ENCODE data around the gene PARVA. TPM values are rescaled to one million over a fixed set of nuclear protein-coding genes. Genes with fewer than 3 reads are reported as not detected.
A peak's percentile ranks its signal among the peaks of the same experiment; 100 is the strongest.

PARVA gene
- total RNA-seq, 1 experiment from 2014 or later, result 18.1 TPM

- Histone ChIP-seq H3K27ac (ENCODE audit: insufficient read length, low read depth, low read length) (no peak overlapping the region), H3K4ac (ENCODE audit: low read depth, low read length) (no peak overlapping the region), H4K91ac (ENCODE audit: insufficient read length, low read depth, low read length) (no peak overlapping the region), H2BK20ac (ENCODE audit: low read depth, low read length, poor library complexity, severe bottlenecking) (no peak overlapping the region), H2BK12ac (ENCODE audit: insufficient read length, low read depth, low read length) (no peak overlapping the region), H3K4me1 (ENCODE audit: insufficient read depth, low read length) (no peaks in the 10 kb centered on the region), H2AFZ (ENCODE audit: low read length) (no peak overlapping the region), H3T11ph (ENCODE audit: low read length) (no peak overlapping the region), H3K56ac (ENCODE audit: insufficient read length, low read depth, low read length) (no peak overlapping the region), H3K9ac (ENCODE audit: extremely low read depth, insufficient read length, low read length) (no peak overlapping the region), H2BK5ac (ENCODE audit: insufficient read length, low read length) (no peak overlapping the region), H3K79me2 (ENCODE audit: insufficient read depth, low read length) (no peaks in the 10 kb centered on the region), H3K79me1 (ENCODE audit: insufficient read depth, low read depth, low read length, poor library complexity, severe bottlenecking) (no peaks in the 10 kb centered on the region), H2BK120ac (ENCODE audit: low read depth, low read length, poor library complexity, severe bottlenecking) (no peak overlapping the region), H4K5ac (ENCODE audit: insufficient read length, low read depth, low read length) (no peak overlapping the region), H3K23me2 (ENCODE audit: insufficient read length, low read depth, low read length, poor library complexity, severe bottlenecking) (no peaks in the 10 kb centered on the region), H3K14ac (ENCODE audit: insufficient read depth, low read length) (no peak overlapping the region; the same call in 1 of the 2 replicates), H4K20me1 (ENCODE audit: control insufficient read depth, insufficient read depth, insufficient read length) (no peaks in the 10 kb centered on the region), H3K23ac (ENCODE audit: insufficient read length, low read depth, low read length) (no peak overlapping the region), H3K9me3 (ENCODE audit: control insufficient read depth, low read depth, low read length) (no peaks in the 10 kb centered on the region), H2BK15ac (ENCODE audit: low read depth, low read length) (no peak overlapping the region), H2AK5ac (ENCODE audit: insufficient read length, low read length) (no peak overlapping the region), H3K27me3 (ENCODE audit: insufficient read depth, low read length) (no peaks in the 10 kb centered on the region), H4K8ac (replicated peaks; ENCODE audit: insufficient read length, low read depth, low read length) (no peak overlapping the region), H3K18ac (ENCODE audit: insufficient read length, low read depth, low read length) (no peak overlapping the region), H3K4me2 (ENCODE audit: insufficient read depth, insufficient read length, low read length) (no peak overlapping the region)
- Mint-ChIP-seq H3K4me1 (0 out of 4 replicates have a peak, but pooled peaks cover 0 to 2% of the 10 kb centered on the region in 2 experiments), H3K27me3 (ENCODE audit: low read depth) (no peaks in the 10 kb centered on the region), H3K9me3 (no peaks in the 10 kb centered on the region), H3K36me3 (ENCODE audit: insufficient read depth in 1 of 3, low read depth in 3 of 3) (no peaks in the 10 kb centered on the region; a peak in 1 of 7 replicates), H3K27ac (0 out of 7 replicates have a peak overlapping the region, but pooled peaks of 1 of the 3 experiments have one; percentile 28), H3K4me3 (no peak overlapping the region)
- WGBS (ENCODE audit: extremely low coverage, insufficient read length, low lambda C conversion rate), result no CpG with 5 or more reads among the region's 4 CpGs
- no peak for TF ChIP-seq CTCF (conservative IDR thresholded peaks at IDR 0.05)
- no peak for DNase-seq
Observed at GRCh38 chr11:12517741-12518140, 140.4 kb downstream of the PARVA start.
